OCI-LY1 (cell line): ENCODE data around the gene CAPN14.

Experiments used
- H2AFZ ChIP-seq: fragments of 200-600 bp; sonication (generic), shearing (Covaris generic); 2 replicates; pipeline ENCODE4 v1.6.0; 2014; ENCODE audit warnings: antibody characterized with exemption, mild to moderate bottlenecking, low read length
- H3F3A ChIP-seq: fragments of 200-600 bp; sonication (generic), shearing (Covaris generic); 2 replicates; pipeline ENCODE4 v1.6.0; 2014; ENCODE audit warnings: mild to moderate bottlenecking, antibody characterized with exemption, low read length, moderate library complexity; ENCODE audit not compliant: insufficient read depth
- H3K27ac ChIP-seq: fragments of 200-600 bp; sonication (generic); 2 replicates; pipeline ENCODE4 v1.5.1; 2014; ENCODE audit warnings: low read length, mixed run types, mild to moderate bottlenecking, low read depth; ENCODE audit not compliant: poor library complexity, severe bottlenecking
- H3K27me3 ChIP-seq: fragments of 200-600 bp; sonication (generic); 2 replicates; pipeline ENCODE4 v1.6.0; 2014; ENCODE audit warnings: antibody characterized with exemption, mild to moderate bottlenecking, low read length, moderate library complexity; ENCODE audit not compliant: insufficient read depth
- H3K36me3 ChIP-seq: fragments of 200-600 bp; sonication (generic); 2 replicates; pipeline ENCODE4 v1.6.1; 2014; ENCODE audit warnings: mild to moderate bottlenecking, antibody characterized with exemption, low read length, moderate library complexity, mixed read lengths; ENCODE audit not compliant: insufficient read depth
- H3K4me1 ChIP-seq: fragments of 200-600 bp; sonication (generic); 2 replicates; pipeline ENCODE4 v1.5.1; 2014; ENCODE audit warnings: mild to moderate bottlenecking, low read length, moderate library complexity; ENCODE audit not compliant: insufficient read depth, severe bottlenecking
- H3K4me2 ChIP-seq: fragments of 200-600 bp; sonication (generic), shearing (Covaris generic); 2 replicates; pipeline ENCODE4 v1.6.1; 2014; ENCODE audit warnings: low read length
- H3K4me3 ChIP-seq: fragments of 200-600 bp; sonication (generic); 2 replicates; pipeline ENCODE4 v1.5.1; 2014; ENCODE audit warnings: low read length, low read depth, mild to moderate bottlenecking, mixed read lengths; ENCODE audit not compliant: poor library complexity, severe bottlenecking
- H3K79me2 ChIP-seq: fragments of 200-600 bp; shearing (Covaris generic); 2 replicates; pipeline ENCODE4 v1.6.1; 2016; ENCODE audit warnings: mixed run types, low read length, mixed read lengths; ENCODE audit not compliant: insufficient read depth
- H3K9ac ChIP-seq: fragments of 200-600 bp; sonication (generic), shearing (Covaris generic); 2 replicates; pipeline ENCODE4 v1.6.1; 2014; ENCODE audit warnings: mild to moderate bottlenecking, low read length, mixed read lengths
- H3K9me2 ChIP-seq: fragments of 200-600 bp; sonication (generic), shearing (Covaris generic); 2 replicates; pipeline ENCODE4 v1.6.1; 2014; ENCODE audit warnings: low read depth, mild to moderate bottlenecking, low read length, mixed read lengths
- H3K9me3 ChIP-seq: fragments of 200-600 bp; shearing (Covaris generic); 2 replicates; pipeline ENCODE4 v1.6.1; 2014; ENCODE audit warnings: low read length, mixed read lengths
- H4K20me1 ChIP-seq: fragments of 200-600 bp; sonication (generic), shearing (Covaris generic); 2 replicates; pipeline ENCODE4 v1.6.0; 2016; ENCODE audit warnings: mild to moderate bottlenecking, low read length; ENCODE audit not compliant: insufficient read depth
- CTCF ChIP-seq: fragments of 200-600 bp; sonication (generic), shearing (Covaris generic); IDR thresholded peaks from 2 replicates; pipeline ENCODE4 v1.5.1; 2017; ENCODE audit warnings: mild to moderate bottlenecking, antibody characterized with exemption, low read length, moderate library complexity, mixed read lengths
- EZH2 ChIP-seq: fragments of 200-600 bp; sonication (generic), shearing (Covaris generic); IDR thresholded peaks from 2 replicates; pipeline ENCODE4 v1.8.0; 2017; ENCODE audit warnings: borderline replicate concordance, mixed run types, mild to moderate bottlenecking, antibody characterized with exemption, low read length, moderate library complexity, mixed read lengths

Gene CAPN14

GRCh38 chr2:31227711-31228125, 10.4 kb upstream of the CAPN14 start:
- no peak overlapping the region for H3K27ac ChIP-seq
- H2AFZ ChIP-seq: no peak overlapping the region
- H3K4me3 ChIP-seq: no peak overlapping the region
- no peaks in the 10 kb centered on the region for H3K9me3 ChIP-seq
- H4K20me1 ChIP-seq: no peaks in the 10 kb centered on the region
- no peaks in the 10 kb centered on the region for H3K9me2 ChIP-seq
- no peaks in the 10 kb centered on the region for H3F3A ChIP-seq
- no peaks in the 10 kb centered on the region for H3K36me3 ChIP-seq
- no peak overlapping the region for H3K4me2 ChIP-seq
- H3K4me1 ChIP-seq: no peaks in the 10 kb centered on the region
- H3K9ac ChIP-seq: no peak overlapping the region
- H3K27me3 ChIP-seq: 0 out of 2 replicates have a peak, but pooled peaks cover 5% of the 10 kb centered on the region
- no peak for TF ChIP-seq CTCF
- TF ChIP-seq EZH2: no peak
- no peaks in the 10 kb centered on the region for H3K79me2 ChIP-seq

GRCh38 chr2:31227110-31227509, 9.8 kb upstream of the CAPN14 start:
- H3K4me2 ChIP-seq: no peak overlapping the region
- 0 out of 2 replicates have a peak, but pooled peaks cover 5% of the 10 kb centered on the region for H3K27me3 ChIP-seq
- no peaks in the 10 kb centered on the region for H3K79me2 ChIP-seq

GRCh38 chr2:31226266-31226665, 9.0 kb upstream of the CAPN14 start:
- Histone ChIP-seq H3K4me2 (no peak overlapping the region), H4K20me1 (no peaks in the 10 kb centered on the region), H2AFZ (no peak overlapping the region), H3K9me2 (no peaks in the 10 kb centered on the region), H3K9ac (no peak overlapping the region), H3K36me3 (no peaks in the 10 kb centered on the region), H3K4me1 (no peaks in the 10 kb centered on the region), H3K4me3 (no peak overlapping the region), H3F3A (no peaks in the 10 kb centered on the region), H3K27me3 (0 out of 2 replicates have a peak, but pooled peaks cover 5% of the 10 kb centered on the region), H3K27ac (no peak overlapping the region), H3K9me3 (no peaks in the 10 kb centered on the region), H3K79me2 (no peaks in the 10 kb centered on the region)
- no peak for TF ChIP-seq CTCF
- TF ChIP-seq EZH2: no peak

More at GRCh38 chr2:31227110-31227509, 9.8 kb upstream of the CAPN14 start:
- Histone ChIP-seq H3K9me2 (no peaks in the 10 kb centered on the region), H3K4me1 (no peaks in the 10 kb centered on the region), H3K27ac (no peak overlapping the region), H3K9me3 (no peaks in the 10 kb centered on the region), H3K36me3 (no peaks in the 10 kb centered on the region), H2AFZ (no peak overlapping the region), H3K9ac (no peak overlapping the region), H3F3A (no peaks in the 10 kb centered on the region), H3K4me3 (no peak overlapping the region), H4K20me1 (no peaks in the 10 kb centered on the region)
- no peak for TF ChIP-seq EZH2
- no peak for TF ChIP-seq CTCF
